Measurements from ENCODE around the gene MYT1. TPM values are rescaled to one million over a fixed set of nuclear protein-coding genes. Genes with fewer than 3 reads are reported as not detected.

The MYT1 gene
- total RNA-seq, 2 donors from 2014 or later = 0.15 TPM; not detected in 1

GRCh38 chr20:64220420-64220819, 56.2 kb downstream of the MYT1 start:
- H3K36me3 ChIP-seq = no peaks in the 10 kb centered on the region
- TF ChIP-seq CTCF (IDR thresholded peaks at IDR 0.05) = no peak
- no peaks in the 10 kb centered on the region for H3K9me3 ChIP-seq
- no peak overlapping the region for H3K4me3 ChIP-seq
- DNase-seq (ENCODE audit: low spot score) = no peak
- H3K4me1 ChIP-seq = peaks cover 0 to 44% of the 10 kb centered on the region in 2 donors
- H3K27ac ChIP-seq = no peak overlapping the region
- H3K27me3 ChIP-seq = no peaks in the 10 kb centered on the region

- Histone ChIP-seq H3K4me3 (no peak overlapping the region), H3K27me3 (no peaks in the 10 kb centered on the region), H3K36me3 (no peaks in the 10 kb centered on the region), H3K27ac (no peak overlapping the region), H3K9me3 (no peaks in the 10 kb centered on the region), H3K4me1 (peaks cover 0 to 44% of the 10 kb centered on the region in 2 donors)
- no peak for DNase-seq (ENCODE audit: low spot score)
- TF ChIP-seq CTCF (IDR thresholded peaks at IDR 0.05) = no peak
These were observed 56.8 kb downstream of the MYT1 start for GRCh38 chr20:64220891-64221527.

GRCh38 chr20:64222291-64222735, 58.1 kb downstream of the MYT1 start:
- DNase-seq (ENCODE audit: low spot score) = no peak
- H3K27me3 ChIP-seq = no peaks in the 10 kb centered on the region
- no peak overlapping the region for H3K4me3 ChIP-seq
- H3K9me3 ChIP-seq = no peaks in the 10 kb centered on the region
- no peak overlapping the region for H3K27ac ChIP-seq
- H3K36me3 ChIP-seq = no peaks in the 10 kb centered on the region
- TF ChIP-seq CTCF (IDR thresholded peaks at IDR 0.05) = no peak
- H3K4me1 ChIP-seq = peaks cover 0 to 44% of the 10 kb centered on the region in 2 donors

- H3K9me3 ChIP-seq = no peaks in the 10 kb centered on the region
- H3K27me3 ChIP-seq = no peaks in the 10 kb centered on the region
- TF ChIP-seq CTCF (IDR thresholded peaks at IDR 0.05) = no peak
- DNase-seq (ENCODE audit: low spot score) = no peak
- no peaks in the 10 kb centered on the region for H3K36me3 ChIP-seq
- H3K4me1 ChIP-seq = peaks cover 0 to 40% of the 10 kb centered on the region in 2 donors
- H3K27ac ChIP-seq = no peak overlapping the region
- H3K4me3 ChIP-seq = no peak overlapping the region
These were observed 58.7 kb downstream of the MYT1 start for GRCh38 chr20:64222851-64223525.

- DNase-seq (ENCODE audit: low spot score) = no peak
These were observed 59.3 kb downstream of the MYT1 start for GRCh38 chr20:64223526-64224067.

More at GRCh38 chr20:64223526-64224067, 59.3 kb downstream of the MYT1 start:
- Histone ChIP-seq H3K27me3 (no peaks in the 10 kb centered on the region), H3K9me3 (no peaks in the 10 kb centered on the region), H3K4me3 (no peak overlapping the region), H3K4me1 (peaks cover 0 to 40% of the 10 kb centered on the region in 2 donors), H3K27ac (peak overlapping the region; percentile 19 to 22), H3K36me3 (no peaks in the 10 kb centered on the region)
- TF ChIP-seq CTCF (IDR thresholded peaks at IDR 0.05) = peak in 1 of 2 donors; percentile 67

All from right atrium auricular region (tissue), 2 donors.